Activated CD4-positive, alpha-beta memory T cell treated with anti-CD3 and anti-CD28 coated beads, Interleukin-2, amount 10 ng/mL, durations not matched to agents 7 days and 5 days (primary cell): ENCODE data around the gene TMEM50A. TPM values are rescaled to one million over a fixed set of nuclear protein-coding genes. Genes with fewer than 3 reads are reported as not detected.
"Not testable (repeated sequence)": the region's sequence is repeated elsewhere in the genome, so short reads cannot be mapped to it uniquely, and the experiment has no call there.

ENCODE experiments used
- CTCF ChIA-PET: fragments of 350-600 bp; sonication (Branson Sonifier 250); formaldehyde crosslinking; loops from one replicate; lab custom pipeline; 2021; ENCODE audit warnings: antibody characterized with exemption, inconsistent platforms; lab: Charles Lee
- POLR2A ChIA-PET: fragments of 350-600 bp; sonication (Branson Sonifier 250); formaldehyde crosslinking; loops from one replicate; lab custom pipeline; 2021; ENCODE audit warnings: antibody characterized with exemption; lab: Charles Lee
- DNase-seq: peaks from one replicate; pipeline ENCODE4 v3.0.0-alpha.2; 2020
- H3K27ac Mint-ChIP-seq: one replicate; pipeline ENCODE4 v1.8.0; 2021; ENCODE audit warnings: mild to moderate bottlenecking, mixed read lengths
- H3K27me3 Mint-ChIP-seq: one replicate; pipeline ENCODE4 v1.8.0; 2021; ENCODE audit warnings: mixed read lengths
- H3K36me3 Mint-ChIP-seq: one replicate; pipeline ENCODE4 v1.8.0; 2021; ENCODE audit warnings: low read depth, mixed read lengths
- H3K4me1 Mint-ChIP-seq: one replicate; pipeline ENCODE4 v1.8.0; 2021; ENCODE audit warnings: mixed read lengths
- H3K4me3 Mint-ChIP-seq: one replicate; pipeline ENCODE4 v1.8.0; 2021; ENCODE audit warnings: mild to moderate bottlenecking, mixed read lengths
- H3K9me3 Mint-ChIP-seq: one replicate; pipeline ENCODE4 v1.8.0; 2021; ENCODE audit warnings: mixed read lengths
- total RNA-seq, 2 experiments: library from RNA; stranded (reverse); gene quantifications; one replicate each; pipeline ENCODE4 v1.2.3, GENCODE V29; 2021

TMEM50A gene
- total RNA-seq, 2 experiments from 2014 or later = 182 to 183 TPM

- H3K27me3 Mint-ChIP-seq, H3K4me3 Mint-ChIP-seq, H3K27ac Mint-ChIP-seq, H3K4me1 Mint-ChIP-seq, H3K36me3 Mint-ChIP-seq, POLR2A ChIA-PET, CTCF ChIA-PET, DNase-seq, H3K9me3 Mint-ChIP-seq: not testable (repeated sequence)
These were observed 17.7 kb upstream of the TMEM50A start for GRCh38 chr1:25320314-25320938.

- H3K4me3 Mint-ChIP-seq, CTCF ChIA-PET, DNase-seq, POLR2A ChIA-PET, H3K27ac Mint-ChIP-seq, H3K27me3 Mint-ChIP-seq, H3K9me3 Mint-ChIP-seq, H3K36me3 Mint-ChIP-seq, H3K4me1 Mint-ChIP-seq: not testable (repeated sequence)
These were observed 16.0 kb upstream of the TMEM50A start for GRCh38 chr1:25322127-25322526.

- H3K27me3 Mint-ChIP-seq, H3K4me3 Mint-ChIP-seq, POLR2A ChIA-PET, H3K4me1 Mint-ChIP-seq, CTCF ChIA-PET, DNase-seq, H3K9me3 Mint-ChIP-seq, H3K36me3 Mint-ChIP-seq, H3K27ac Mint-ChIP-seq: not testable (repeated sequence)
These were observed 13.7 kb upstream of the TMEM50A start for GRCh38 chr1:25324407-25324806.

- H3K4me3 Mint-ChIP-seq, H3K36me3 Mint-ChIP-seq, DNase-seq, H3K27ac Mint-ChIP-seq, POLR2A ChIA-PET, H3K27me3 Mint-ChIP-seq, CTCF ChIA-PET, H3K9me3 Mint-ChIP-seq: not testable (repeated sequence)
- H3K4me1 Mint-ChIP-seq = peaks cover 18% of the 10 kb centered on the region
These were observed 10.0 kb upstream of the TMEM50A start for GRCh38 chr1:25327864-25328790.

- H3K9me3 Mint-ChIP-seq, POLR2A ChIA-PET, DNase-seq, H3K4me3 Mint-ChIP-seq, CTCF ChIA-PET, H3K27ac Mint-ChIP-seq, H3K27me3 Mint-ChIP-seq: not testable (repeated sequence)
- Mint-ChIP-seq H3K36me3 (peaks cover 16% of the 10 kb centered on the region), H3K4me1 (peaks cover 18% of the 10 kb centered on the region)
These were observed 9.3 kb upstream of the TMEM50A start for GRCh38 chr1:25328791-25329185.

GRCh38 chr1:25329336-25329735 is 8.8 kb upstream of the TMEM50A start:
- not testable (repeated sequence) for DNase-seq, H3K4me3 Mint-ChIP-seq, H3K9me3 Mint-ChIP-seq, H3K27me3 Mint-ChIP-seq, H3K27ac Mint-ChIP-seq
- Mint-ChIP-seq H3K4me1 (peaks cover 18% of the 10 kb centered on the region), H3K36me3 (peaks cover 21% of the 10 kb centered on the region)
- CTCF ChIA-PET = interaction anchor here (1.1 kb wide), 1 partner anchor 13 kb away, joined by 3 read pairs; no protein-coding TSS in a partner anchor
- POLR2A ChIA-PET = interaction anchor here (0.6 kb wide), 1 partner anchor 81 kb away, joined by 5 read pairs; the partner anchor contains the start of gene RSRP1

- H3K4me3 Mint-ChIP-seq, H3K9me3 Mint-ChIP-seq: not testable (repeated sequence)
- peak overlapping the region; percentile 68 for H3K27ac Mint-ChIP-seq
These were observed 8.2 kb upstream of the TMEM50A start for GRCh38 chr1:25329950-25330349.

GRCh38 chr1:25336922-25337354 is 1.2 kb upstream of the TMEM50A start:
- Mint-ChIP-seq H3K4me1 (peaks cover 31% of the 10 kb centered on the region), H3K4me3 (peak overlapping the region; percentile 90), H3K27ac (peak overlapping the region; percentile 71), H3K36me3 (peaks cover 44% of the 10 kb centered on the region)
- H3K27me3 Mint-ChIP-seq, POLR2A ChIA-PET, CTCF ChIA-PET, H3K9me3 Mint-ChIP-seq: not testable (repeated sequence)
- peak; percentile 39 for DNase-seq

More at GRCh38 chr1:25329950-25330349, 8.2 kb upstream of the TMEM50A start:
- Mint-ChIP-seq H3K36me3 (peaks cover 23% of the 10 kb centered on the region), H3K4me1 (peaks cover 20% of the 10 kb centered on the region)
- CTCF ChIA-PET = interaction anchor here (1.1 kb wide), 1 partner anchor 13 kb away, joined by 3 read pairs; no protein-coding TSS in a partner anchor
- DNase-seq, H3K27me3 Mint-ChIP-seq: not testable (repeated sequence)
- POLR2A ChIA-PET = interaction anchor here (0.6 kb wide), 1 partner anchor 82 kb away, joined by 5 read pairs; the partner anchor contains the start of gene RSRP1

- DNase-seq = peak; percentile 35
- H3K9me3 Mint-ChIP-seq, CTCF ChIA-PET, H3K27me3 Mint-ChIP-seq: not testable (repeated sequence)
- Mint-ChIP-seq H3K27ac (peak overlapping the region; percentile 90), H3K4me3 (peak overlapping the region; percentile 84), H3K4me1 (peaks cover 32% of the 10 kb centered on the region), H3K36me3 (peaks cover 42% of the 10 kb centered on the region)
- POLR2A ChIA-PET = interaction anchor here (2.2 to 3.2 kb wide), 2 partner anchors 90 to 105 kb away, joined by 14 to 15 read pairs; partner anchors contain the start of genes RSRP1 and SYF2
These were observed 499 bp upstream of the TMEM50A start for GRCh38 chr1:25337483-25338187.

- CTCF ChIA-PET = interaction anchor here (1.0 kb wide), 1 partner anchor 90 kb away, joined by 4 read pairs; no protein-coding TSS in a partner anchor
- H3K36me3 Mint-ChIP-seq = peaks cover 42% of the 10 kb centered on the region
- no peak for DNase-seq
- H3K27ac Mint-ChIP-seq = peak overlapping the region; percentile 90
- H3K4me3 Mint-ChIP-seq = peak overlapping the region; percentile 84
- H3K4me1 Mint-ChIP-seq = peaks cover 37% of the 10 kb centered on the region
- H3K27me3 Mint-ChIP-seq = no peaks in the 10 kb centered on the region
- no peaks in the 10 kb centered on the region for H3K9me3 Mint-ChIP-seq
- POLR2A ChIA-PET = interaction anchor here (1.0 to 3.2 kb wide), 9 partner anchors 10 to 372 kb away, joined by 3 to 15 read pairs (median 5); partner anchors contain the start of genes RSRP1 and SYF2
These were observed 852 bp downstream of the TMEM50A start for GRCh38 chr1:25338986-25339385.

- Mint-ChIP-seq H3K36me3 (peaks cover 46% of the 10 kb centered on the region), H3K4me3 (no peak overlapping the region)
These were observed 3.6 kb downstream of the TMEM50A start for GRCh38 chr1:25341746-25342145.

GRCh38 chr1:25342846-25343245 is 4.7 kb downstream of the TMEM50A start:
- DNase-seq = no peak
- H3K9me3 Mint-ChIP-seq = no peaks in the 10 kb centered on the region
- H3K27me3 Mint-ChIP-seq = no peaks in the 10 kb centered on the region
- peaks cover 51% of the 10 kb centered on the region for H3K36me3 Mint-ChIP-seq
- CTCF ChIA-PET = interaction anchor here (1.0 to 1.2 kb wide), 2 partner anchors 13 to 103 kb away, joined by 3 to 4 read pairs; no protein-coding TSS in a partner anchor
- H3K4me3 Mint-ChIP-seq = no peak overlapping the region
- peaks cover 38% of the 10 kb centered on the region for H3K4me1 Mint-ChIP-seq
- POLR2A ChIA-PET = interaction anchor here (1.0 to 3.8 kb wide), 4 partner anchors 9 to 103 kb away, joined by 3 to 11 read pairs (median 4); no protein-coding TSS in a partner anchor
- no peak overlapping the region for H3K27ac Mint-ChIP-seq

More at GRCh38 chr1:25341746-25342145, 3.6 kb downstream of the TMEM50A start:
- H3K4me1 Mint-ChIP-seq = peaks cover 35% of the 10 kb centered on the region
- H3K27me3 Mint-ChIP-seq = no peaks in the 10 kb centered on the region
- ChIA-PET POLR2A (interaction anchor here (1.5 to 3.8 kb wide), 2 partner anchors 12 to 94 kb away, joined by 4 to 11 read pairs; partner anchors contain the start of gene RSRP1), CTCF (no interaction called here)
- no peak for DNase-seq
- H3K9me3 Mint-ChIP-seq = no peaks in the 10 kb centered on the region
- H3K27ac Mint-ChIP-seq = no peak overlapping the region
